Pulmonary artery endothelial cell (primary cell): ENCODE results near the gene HOXD10. TPM values are rescaled to one million over a fixed set of nuclear protein-coding genes. Genes with fewer than 3 reads are reported as not detected.

Experiments used
- DNase-seq: peaks from one replicate; pipeline ENCODE4 v3.0.0-alpha.2; 2011; ENCODE audit warnings: low read depth, low spot score
- total RNA-seq: library from RNA; depleted of rRNA; stranded (reverse); fragments of >200 nt; gene quantifications from 2 replicates; pipeline ENCODE4 v1.2.3, GENCODE V29; 2014

HOXD10 gene
- total RNA-seq, 1 donor from 2014 or later: not detected

GRCh38 chr2:176122052-176122682 is 5.6 kb downstream of the HOXD10 start:
- DNase-seq: no peak

GRCh38 chr2:176122683-176123410 is 6.3 kb downstream of the HOXD10 start, which contains the start of gene HOXD9:
TSS of gene HOXD9 (plus strand) at chr2:176122719. CDS start at chr2:176122769, 50 bp downstream.
- DNase-seq: no peak

GRCh38 chr2:176123411-176124109 is 7.0 kb downstream of the HOXD10 start:
- DNase-seq: no peak

- DNase-seq: no peak
Observed at GRCh38 chr2:176124110-176124946, 7.8 kb downstream of the HOXD10 start.

GRCh38 chr2:176124947-176125771 is 8.6 kb downstream of the HOXD10 start:
- no peak for DNase-seq

- DNase-seq: no peak
Observed at GRCh38 chr2:176125772-176126054, 9.1 kb downstream of the HOXD10 start.

GRCh38 chr2:176126929-176127773 is 10.6 kb downstream of the HOXD10 start:
- no peak for DNase-seq

- DNase-seq: no peak
Observed at GRCh38 chr2:176127774-176128072, 11.1 kb downstream of the HOXD10 start.

GRCh38 chr2:176128172-176128981 is 11.8 kb downstream of the HOXD10 start:
- DNase-seq: no peak

- no peak for DNase-seq
Observed at GRCh38 chr2:176128982-176129796, 12.6 kb downstream of the HOXD10 start, which contains the start of gene HOXD8. TSS of gene HOXD8 (plus strand) at chr2:176129705. CDS start at chr2:176130367, 662 bp downstream.

GRCh38 chr2:176129813-176130146 is 13.2 kb downstream of the HOXD10 start:
- DNase-seq: no peak

GRCh38 chr2:176130147-176130956 is 13.8 kb downstream of the HOXD10 start:
- no peak for DNase-seq

GRCh38 chr2:176130957-176131847 is 14.6 kb downstream of the HOXD10 start:
- no peak for DNase-seq

- DNase-seq: no peak
Observed at GRCh38 chr2:176131848-176132158, 15.2 kb downstream of the HOXD10 start.

- DNase-seq: no peak
Observed at GRCh38 chr2:176132205-176133171, 15.9 kb downstream of the HOXD10 start.
